H9 (cell line): ENCODE results near the gene TUFT1. TPM values are rescaled to one million over a fixed set of nuclear protein-coding genes. Genes with fewer than 3 reads are reported as not detected.

ENCODE experiments used
- DNase-seq: peaks from one replicate; pipeline ENCODE4 v3.0.0-alpha.2; 2017
- H2AFZ ChIP-seq: one replicate; pipeline ENCODE4 v1.6.1; 2013; ENCODE audit warnings: mild to moderate bottlenecking, low read length, control low read depth, moderate library complexity
- H2AK5ac ChIP-seq: 2 replicates; pipeline ENCODE4 v1.6.1; 2013; ENCODE audit warnings: low read length, control low read depth, mixed read lengths; ENCODE audit not compliant: insufficient read length
- H2BK120ac ChIP-seq: one replicate; pipeline ENCODE4 v1.6.1; 2013; ENCODE audit warnings: low read depth, mild to moderate bottlenecking, low read length, control low read depth, inconsistent platforms; ENCODE audit not compliant: poor library complexity, severe bottlenecking
- H2BK12ac ChIP-seq: 2 replicates; pipeline ENCODE4 v1.6.1; 2013; ENCODE audit warnings: low read length, control low read depth, mixed read lengths, low read depth; ENCODE audit not compliant: insufficient read length
- H2BK15ac ChIP-seq: 2 replicates; pipeline ENCODE4 v1.6.1; 2013; ENCODE audit warnings: low read depth, low read length, control low read depth
- H2BK20ac ChIP-seq: one replicate; pipeline ENCODE4 v1.6.1; 2013; ENCODE audit warnings: low read depth, mild to moderate bottlenecking, low read length, control low read depth, inconsistent platforms; ENCODE audit not compliant: poor library complexity, severe bottlenecking
- H2BK5ac ChIP-seq: 2 replicates; pipeline ENCODE4 v1.6.1; 2013; ENCODE audit warnings: low read length, control low read depth, mixed read lengths; ENCODE audit not compliant: insufficient read length
- H3K14ac ChIP-seq: 2 replicates; pipeline ENCODE4 v1.6.1; 2013; ENCODE audit warnings: low read length, control low read depth; ENCODE audit not compliant: insufficient read depth
- H3K18ac ChIP-seq: 2 replicates; pipeline ENCODE4 v1.6.1; 2013; ENCODE audit warnings: low read depth, mild to moderate bottlenecking, mixed read lengths, low read length, control low read depth; ENCODE audit not compliant: insufficient read length
- H3K23ac ChIP-seq: 2 replicates; pipeline ENCODE4 v1.6.1; 2013; ENCODE audit warnings: low read length, control low read depth, mixed read lengths, low read depth; ENCODE audit not compliant: insufficient read length
- H3K23me2 ChIP-seq: 2 replicates; pipeline ENCODE4 v1.6.1; 2013; ENCODE audit warnings: low read depth, mild to moderate bottlenecking, mixed read lengths, low read length, control low read depth; ENCODE audit not compliant: insufficient read length, poor library complexity, severe bottlenecking
- H3K27ac ChIP-seq: 2 replicates; pipeline ENCODE4 v1.5.1; 2013; ENCODE audit warnings: low read length, control low read depth, mixed read lengths, low read depth; ENCODE audit not compliant: insufficient read length
- H3K27me3 ChIP-seq: 2 replicates; pipeline ENCODE4 v1.6.1; 2013; ENCODE audit warnings: low read length, control low read depth, inconsistent platforms; ENCODE audit not compliant: insufficient read depth
- H3K4ac ChIP-seq: 2 replicates; pipeline ENCODE4 v1.6.1; 2013; ENCODE audit warnings: low read depth, mild to moderate bottlenecking, control low read depth, inconsistent platforms, low read length, moderate library complexity
- H3K4me1 ChIP-seq: 2 replicates; pipeline ENCODE4 v1.6.1; 2013; ENCODE audit warnings: low read length, control low read depth, inconsistent platforms; ENCODE audit not compliant: insufficient read depth
- H3K4me2 ChIP-seq: 2 replicates; pipeline ENCODE4 v1.6.1; 2013; ENCODE audit warnings: low read length, control low read depth, mixed read lengths; ENCODE audit not compliant: insufficient read length, insufficient read depth
- H3K56ac ChIP-seq: 2 replicates; pipeline ENCODE4 v1.6.1; 2013; ENCODE audit warnings: low read depth, mild to moderate bottlenecking, mixed read lengths, low read length, control low read depth; ENCODE audit not compliant: insufficient read length
- H3K79me1 ChIP-seq: 2 replicates; pipeline ENCODE4 v1.6.1; 2013; ENCODE audit warnings: low read depth, mild to moderate bottlenecking, moderate library complexity, low read length, control low read depth, inconsistent platforms; ENCODE audit not compliant: insufficient read depth, poor library complexity, severe bottlenecking
- H3K79me2 ChIP-seq: 2 replicates; pipeline ENCODE4 v1.6.1; 2013; ENCODE audit warnings: low read length, control low read depth, inconsistent platforms; ENCODE audit not compliant: insufficient read depth
- H3K9ac ChIP-seq: 2 replicates; pipeline ENCODE4 v1.6.1; 2013; ENCODE audit warnings: low read length, control low read depth, mixed read lengths; ENCODE audit not compliant: insufficient read length; ENCODE audit errors: extremely low read depth
- H3K9me3 ChIP-seq: one replicate; pipeline ENCODE4 v1.6.1; 2013; ENCODE audit warnings: low read depth, low read length, inconsistent platforms; ENCODE audit not compliant: control insufficient read depth
- H3T11ph ChIP-seq: one replicate; pipeline ENCODE4 v1.6.1; 2013; ENCODE audit warnings: mild to moderate bottlenecking, low read length, control low read depth, inconsistent platforms
- H4K20me1 ChIP-seq: one replicate; pipeline ENCODE4 v1.6.1; 2013; ENCODE audit not compliant: control insufficient read depth, insufficient read length, insufficient read depth
- H4K5ac ChIP-seq: 2 replicates; pipeline ENCODE4 v1.6.1; 2013; ENCODE audit warnings: low read depth, mild to moderate bottlenecking, mixed read lengths, low read length, control low read depth; ENCODE audit not compliant: insufficient read length
- H4K8ac ChIP-seq: replicated peaks from 2 replicates; pipeline ENCODE4 v1.6.1; 2013; ENCODE audit warnings: low read length, control low read depth, mixed read lengths, low read depth; ENCODE audit not compliant: insufficient read length
- H4K91ac ChIP-seq: 2 replicates; pipeline ENCODE4 v1.6.1; 2013; ENCODE audit warnings: low read depth, mild to moderate bottlenecking, moderate library complexity, mixed read lengths, low read length, control low read depth; ENCODE audit not compliant: insufficient read length
- H3K27ac Mint-ChIP-seq, 3 experiments: 2 replicates in 2 of 3; 3 replicates in 1 of 3; pipeline ENCODE4 v1.8.0; 2020 to 2021; ENCODE audit warnings: mixed read lengths in 3 of 3, mild to moderate bottlenecking in 1 of 3, moderate library complexity in 1 of 3
- H3K27me3 Mint-ChIP-seq: 2 replicates; pipeline ENCODE4 v1.8.0; 2021; ENCODE audit warnings: low read depth, mild to moderate bottlenecking, moderate library complexity, mixed read lengths
- H3K36me3 Mint-ChIP-seq, 3 experiments: 2 replicates in 2 of 3; 3 replicates in 1 of 3; pipeline ENCODE4 v1.8.0; 2020 to 2021; ENCODE audit warnings: low read depth in 3 of 3, mixed read lengths in 3 of 3; ENCODE audit not compliant: insufficient read depth in 1 of 3
- H3K4me1 Mint-ChIP-seq, 2 experiments: 2 replicates each; pipeline ENCODE4 v1.8.0; 2020; ENCODE audit warnings: mixed read lengths in 2 of 2
- H3K4me3 Mint-ChIP-seq, 2 experiments: 2 replicates in 1 of 2; 3 replicates in 1 of 2; pipeline ENCODE4 v1.8.0; 2020 to 2021; ENCODE audit warnings: mild to moderate bottlenecking in 2 of 2, mixed read lengths in 2 of 2, moderate library complexity in 1 of 2
- H3K9me3 Mint-ChIP-seq, 2 experiments: 2 replicates in 1 of 2; 3 replicates in 1 of 2; pipeline ENCODE4 v1.8.0; 2020; ENCODE audit warnings: mild to moderate bottlenecking in 2 of 2, mixed read lengths in 2 of 2, moderate library complexity in 1 of 2
- CTCF ChIP-seq: fragments of 200-600 bp; sonication (generic); conservative IDR thresholded peaks from 3 replicates; pipeline ENCODE4 v1.8.0; 2021; ENCODE audit warnings: antibody characterized with exemption, mild to moderate bottlenecking
- WGBS: extraction: QIAGEN DNeasy Blood & Tissue Kit; methylation state at CpG from one replicate; pipeline ENCODE4 v1.1.7; 2013; ENCODE audit warnings: missing lambda C conversion rate, low lambda C conversion rate, mixed read lengths; ENCODE audit not compliant: insufficient read length; ENCODE audit errors: extremely low coverage; 5-methylcytosine and 5-hydroxymethylcytosine counted together
- total RNA-seq: library from RNA; stranded (reverse); gene quantifications from 2 replicates; pipeline ENCODE4 v1.2.1, GENCODE V29; 2021

The TUFT1 gene
- total RNA-seq, 1 experiment from 2014 or later: 6.2 TPM

- Mint-ChIP-seq H3K4me3 (peak overlapping the region; percentile 21 to 53), H3K4me1 (peaks cover 30 to 34% of the 10 kb centered on the region in 2 experiments), H3K27ac (peak overlapping the region; percentile 54 to 97 (median 94)), H3K27me3 (no peaks in the 10 kb centered on the region), H3K9me3 (no peaks in the 10 kb centered on the region), H3K36me3 (peaks cover 1 to 6% (median 6%) of the 10 kb centered on the region in 3 experiments; a peak in 4 of 7 replicates)
- H3K79me2 ChIP-seq: peaks cover 4% of the 10 kb centered on the region; the same call in 1 of the 2 replicates
- peak overlapping the region; percentile 9 for H3K4me2 ChIP-seq
- no peak overlapping the region for H2BK12ac ChIP-seq
- TF ChIP-seq CTCF: no peak
- H3T11ph ChIP-seq: no peak overlapping the region
- no peak overlapping the region for H2BK5ac ChIP-seq
- H3K9me3 ChIP-seq: no peaks in the 10 kb centered on the region
- no peak overlapping the region for H3K9ac ChIP-seq
- H2BK120ac ChIP-seq: peak overlapping the region; percentile 49
- no peaks in the 10 kb centered on the region for H3K23me2 ChIP-seq
- no peak overlapping the region for H2AK5ac ChIP-seq
- H3K18ac ChIP-seq: peak overlapping the region; percentile 71
- peak; percentile 85 for DNase-seq
- peak overlapping the region; percentile 98 for H2BK20ac ChIP-seq
- no CpG with 5 or more reads among the region's 7 CpGs for WGBS
- peak overlapping the region; percentile 27; the same call in 1 of the 2 replicates for H3K14ac ChIP-seq
- peak overlapping the region; percentile 24 for H4K5ac ChIP-seq
- no peak overlapping the region for H2BK15ac ChIP-seq
- peaks cover 8% of the 10 kb centered on the region; the same call in 1 of the 2 replicates for H3K4me1 ChIP-seq
- H3K27ac ChIP-seq: peak overlapping the region; percentile 44
- no peak overlapping the region for H3K56ac ChIP-seq
- no peaks in the 10 kb centered on the region for H4K20me1 ChIP-seq
- no peak overlapping the region for H3K4ac ChIP-seq
- H2AFZ ChIP-seq: no peak overlapping the region
- no peak overlapping the region for H4K8ac ChIP-seq
- H3K27me3 ChIP-seq: no peaks in the 10 kb centered on the region
- H3K79me1 ChIP-seq: peaks cover 5% of the 10 kb centered on the region
- H4K91ac ChIP-seq: no peak overlapping the region
- no peak overlapping the region for H3K23ac ChIP-seq
Observed at GRCh38 chr1:151547119-151547899, 7.2 kb downstream of the TUFT1 start.
